H9 (cell line): ENCODE measurements around the gene CYP2R1. TPM values are rescaled to one million over a fixed set of nuclear protein-coding genes. Genes with fewer than 3 reads are reported as not detected.
A peak's percentile ranks its signal among the peaks of the same experiment; 100 is the strongest.

ENCODE experiments used
- DNase-seq: peaks from one replicate; pipeline ENCODE4 v3.0.0-alpha.2; 2017
- H2AFZ ChIP-seq: one replicate; pipeline ENCODE4 v1.6.1; 2013; ENCODE audit warnings: mild to moderate bottlenecking, low read length, control low read depth, moderate library complexity
- H2AK5ac ChIP-seq: 2 replicates; pipeline ENCODE4 v1.6.1; 2013; ENCODE audit warnings: low read length, control low read depth, mixed read lengths; ENCODE audit not compliant: insufficient read length
- H2BK120ac ChIP-seq: one replicate; pipeline ENCODE4 v1.6.1; 2013; ENCODE audit warnings: low read depth, mild to moderate bottlenecking, low read length, control low read depth, inconsistent platforms; ENCODE audit not compliant: poor library complexity, severe bottlenecking
- H2BK12ac ChIP-seq: 2 replicates; pipeline ENCODE4 v1.6.1; 2013; ENCODE audit warnings: low read length, control low read depth, mixed read lengths, low read depth; ENCODE audit not compliant: insufficient read length
- H2BK15ac ChIP-seq: 2 replicates; pipeline ENCODE4 v1.6.1; 2013; ENCODE audit warnings: low read depth, low read length, control low read depth
- H2BK20ac ChIP-seq: one replicate; pipeline ENCODE4 v1.6.1; 2013; ENCODE audit warnings: low read depth, mild to moderate bottlenecking, low read length, control low read depth, inconsistent platforms; ENCODE audit not compliant: poor library complexity, severe bottlenecking
- H2BK5ac ChIP-seq: 2 replicates; pipeline ENCODE4 v1.6.1; 2013; ENCODE audit warnings: low read length, control low read depth, mixed read lengths; ENCODE audit not compliant: insufficient read length
- H3K14ac ChIP-seq: 2 replicates; pipeline ENCODE4 v1.6.1; 2013; ENCODE audit warnings: low read length, control low read depth; ENCODE audit not compliant: insufficient read depth
- H3K18ac ChIP-seq: 2 replicates; pipeline ENCODE4 v1.6.1; 2013; ENCODE audit warnings: low read depth, mild to moderate bottlenecking, mixed read lengths, low read length, control low read depth; ENCODE audit not compliant: insufficient read length
- H3K23ac ChIP-seq: 2 replicates; pipeline ENCODE4 v1.6.1; 2013; ENCODE audit warnings: low read length, control low read depth, mixed read lengths, low read depth; ENCODE audit not compliant: insufficient read length
- H3K23me2 ChIP-seq: 2 replicates; pipeline ENCODE4 v1.6.1; 2013; ENCODE audit warnings: low read depth, mild to moderate bottlenecking, mixed read lengths, low read length, control low read depth; ENCODE audit not compliant: insufficient read length, poor library complexity, severe bottlenecking
- H3K27ac ChIP-seq: 2 replicates; pipeline ENCODE4 v1.5.1; 2013; ENCODE audit warnings: low read length, control low read depth, mixed read lengths, low read depth; ENCODE audit not compliant: insufficient read length
- H3K27me3 ChIP-seq: 2 replicates; pipeline ENCODE4 v1.6.1; 2013; ENCODE audit warnings: low read length, control low read depth, inconsistent platforms; ENCODE audit not compliant: insufficient read depth
- H3K4ac ChIP-seq: 2 replicates; pipeline ENCODE4 v1.6.1; 2013; ENCODE audit warnings: low read depth, mild to moderate bottlenecking, control low read depth, inconsistent platforms, low read length, moderate library complexity
- H3K4me1 ChIP-seq: 2 replicates; pipeline ENCODE4 v1.6.1; 2013; ENCODE audit warnings: low read length, control low read depth, inconsistent platforms; ENCODE audit not compliant: insufficient read depth
- H3K4me2 ChIP-seq: 2 replicates; pipeline ENCODE4 v1.6.1; 2013; ENCODE audit warnings: low read length, control low read depth, mixed read lengths; ENCODE audit not compliant: insufficient read length, insufficient read depth
- H3K56ac ChIP-seq: 2 replicates; pipeline ENCODE4 v1.6.1; 2013; ENCODE audit warnings: low read depth, mild to moderate bottlenecking, mixed read lengths, low read length, control low read depth; ENCODE audit not compliant: insufficient read length
- H3K79me1 ChIP-seq: 2 replicates; pipeline ENCODE4 v1.6.1; 2013; ENCODE audit warnings: low read depth, mild to moderate bottlenecking, moderate library complexity, low read length, control low read depth, inconsistent platforms; ENCODE audit not compliant: insufficient read depth, poor library complexity, severe bottlenecking
- H3K79me2 ChIP-seq: 2 replicates; pipeline ENCODE4 v1.6.1; 2013; ENCODE audit warnings: low read length, control low read depth, inconsistent platforms; ENCODE audit not compliant: insufficient read depth
- H3K9ac ChIP-seq: 2 replicates; pipeline ENCODE4 v1.6.1; 2013; ENCODE audit warnings: low read length, control low read depth, mixed read lengths; ENCODE audit not compliant: insufficient read length; ENCODE audit errors: extremely low read depth
- H3K9me3 ChIP-seq: one replicate; pipeline ENCODE4 v1.6.1; 2013; ENCODE audit warnings: low read depth, low read length, inconsistent platforms; ENCODE audit not compliant: control insufficient read depth
- H3T11ph ChIP-seq: one replicate; pipeline ENCODE4 v1.6.1; 2013; ENCODE audit warnings: mild to moderate bottlenecking, low read length, control low read depth, inconsistent platforms
- H4K20me1 ChIP-seq: one replicate; pipeline ENCODE4 v1.6.1; 2013; ENCODE audit not compliant: control insufficient read depth, insufficient read length, insufficient read depth
- H4K5ac ChIP-seq: 2 replicates; pipeline ENCODE4 v1.6.1; 2013; ENCODE audit warnings: low read depth, mild to moderate bottlenecking, mixed read lengths, low read length, control low read depth; ENCODE audit not compliant: insufficient read length
- H4K8ac ChIP-seq: replicated peaks from 2 replicates; pipeline ENCODE4 v1.6.1; 2013; ENCODE audit warnings: low read length, control low read depth, mixed read lengths, low read depth; ENCODE audit not compliant: insufficient read length
- H4K91ac ChIP-seq: 2 replicates; pipeline ENCODE4 v1.6.1; 2013; ENCODE audit warnings: low read depth, mild to moderate bottlenecking, moderate library complexity, mixed read lengths, low read length, control low read depth; ENCODE audit not compliant: insufficient read length
- H3K27ac Mint-ChIP-seq, 3 experiments: 2 replicates in 2 of 3; 3 replicates in 1 of 3; pipeline ENCODE4 v1.8.0; 2020 to 2021; ENCODE audit warnings: mixed read lengths in 3 of 3, mild to moderate bottlenecking in 1 of 3, moderate library complexity in 1 of 3
- H3K27me3 Mint-ChIP-seq: 2 replicates; pipeline ENCODE4 v1.8.0; 2021; ENCODE audit warnings: low read depth, mild to moderate bottlenecking, moderate library complexity, mixed read lengths
- H3K36me3 Mint-ChIP-seq, 3 experiments: 2 replicates in 2 of 3; 3 replicates in 1 of 3; pipeline ENCODE4 v1.8.0; 2020 to 2021; ENCODE audit warnings: low read depth in 3 of 3, mixed read lengths in 3 of 3; ENCODE audit not compliant: insufficient read depth in 1 of 3
- H3K4me1 Mint-ChIP-seq, 2 experiments: 2 replicates each; pipeline ENCODE4 v1.8.0; 2020; ENCODE audit warnings: mixed read lengths in 2 of 2
- H3K4me3 Mint-ChIP-seq, 2 experiments: 2 replicates in 1 of 2; 3 replicates in 1 of 2; pipeline ENCODE4 v1.8.0; 2020 to 2021; ENCODE audit warnings: mild to moderate bottlenecking in 2 of 2, mixed read lengths in 2 of 2, moderate library complexity in 1 of 2
- H3K9me3 Mint-ChIP-seq, 2 experiments: 2 replicates in 1 of 2; 3 replicates in 1 of 2; pipeline ENCODE4 v1.8.0; 2020; ENCODE audit warnings: mild to moderate bottlenecking in 2 of 2, mixed read lengths in 2 of 2, moderate library complexity in 1 of 2
- CTCF ChIP-seq: fragments of 200-600 bp; sonication (generic); conservative IDR thresholded peaks from 3 replicates; pipeline ENCODE4 v1.8.0; 2021; ENCODE audit warnings: antibody characterized with exemption, mild to moderate bottlenecking
- WGBS: extraction: QIAGEN DNeasy Blood & Tissue Kit; methylation state at CpG from one replicate; pipeline ENCODE4 v1.1.7; 2013; ENCODE audit warnings: missing lambda C conversion rate, low lambda C conversion rate, mixed read lengths; ENCODE audit not compliant: insufficient read length; ENCODE audit errors: extremely low coverage; 5-methylcytosine and 5-hydroxymethylcytosine counted together
- total RNA-seq: library from RNA; stranded (reverse); gene quantifications from 2 replicates; pipeline ENCODE4 v1.2.1, GENCODE V29; 2021

Gene CYP2R1
- total RNA-seq, 1 experiment from 2014 or later = 10.3 TPM

GRCh38 chr11:14907411-14908213 lies 15.6 kb upstream of the CYP2R1 start:
- Mint-ChIP-seq H3K36me3 (no peaks in the 10 kb centered on the region; a peak in 1 of 7 replicates), H3K27ac (no peak overlapping the region; a peak in 1 of 7 replicates), H3K4me3 (peak overlapping the region in 1 of 2 experiments; percentile 32; a peak in 1 of 5 replicates), H3K4me1 (peaks cover 8 to 17% of the 10 kb centered on the region in 2 experiments), H3K27me3 (peaks cover 3% of the 10 kb centered on the region; the same call in 1 of the 2 replicates), H3K9me3 (no peaks in the 10 kb centered on the region)
- Histone ChIP-seq H4K8ac (no peak overlapping the region), H3K56ac (no peak overlapping the region), H4K20me1 (no peaks in the 10 kb centered on the region), H4K91ac (no peak overlapping the region), H3K27me3 (no peaks in the 10 kb centered on the region; the same call in 1 of the 2 replicates), H4K5ac (no peak overlapping the region), H2BK5ac (no peak overlapping the region), H3K79me1 (no peaks in the 10 kb centered on the region), H3K9ac (no peak overlapping the region), H3K27ac (no peak overlapping the region), H3K23ac (no peak overlapping the region), H3K14ac (no peak overlapping the region), H3K79me2 (no peaks in the 10 kb centered on the region), H3T11ph (no peak overlapping the region), H2AFZ (no peak overlapping the region), H3K18ac (peak overlapping the region; percentile 62), H3K9me3 (no peaks in the 10 kb centered on the region), H2BK12ac (no peak overlapping the region), H3K4me2 (peak overlapping the region; percentile 22), H3K4ac (no peak overlapping the region), H2BK15ac (no peak overlapping the region), H3K23me2 (peaks cover 3% of the 10 kb centered on the region), H2BK120ac (no peak overlapping the region), H3K4me1 (no peaks in the 10 kb centered on the region), H2BK20ac (no peak overlapping the region), H2AK5ac (no peak overlapping the region)
- WGBS = no CpG with 5 or more reads among the region's 13 CpGs
- DNase-seq = peak; percentile 86
- TF ChIP-seq CTCF = peak; percentile 90
